ENCODE data around the gene LZTS2. TPM values are rescaled to one million over a fixed set of nuclear protein-coding genes. Genes with fewer than 3 reads are reported as not detected.

The LZTS2 gene
- total and polyA plus RNA-seq, 2 of the 8 experiments (the other 6 are each of a cell fraction or from before 2014, with no cell fraction given): 75.7 to 99.5 TPM

GRCh38 chr10:101043363-101043707 is 43.7 kb downstream of the LZTS2 start (continued):
- no peak for TF ChIP-seq GTF2F1 (IDR thresholded peaks at IDR 0.05; ENCODE audit: borderline replicate concordance, low read depth, low read length)
- TF ChIP-seq USF2 (IDR thresholded peaks at IDR 0.05; ENCODE audit: low read length): no peak
- TF ChIP-seq ATF3 (IDR thresholded peaks at IDR 0.05; ENCODE audit: insufficient read depth, low read depth, low read length): no peak
- no peak for TF ChIP-seq SRF (IDR thresholded peaks at IDR 0.05; ENCODE audit: low read depth, low read length)
- no peak for TF ChIP-seq SP2 (IDR thresholded peaks at IDR 0.05; ENCODE audit: low read length)
- TF ChIP-seq JUND (IDR thresholded peaks at IDR 0.05; ENCODE audit: low read length): no peak
